Measurements from ENCODE around the gene NAALADL2. TPM values are rescaled to one million over a fixed set of nuclear protein-coding genes. Genes with fewer than 3 reads are reported as not detected.

The NAALADL2 gene
- total RNA-seq, 4 donors from 2014 or later: 0.36 to 9.2 (median 0.63) TPM

DNA sequence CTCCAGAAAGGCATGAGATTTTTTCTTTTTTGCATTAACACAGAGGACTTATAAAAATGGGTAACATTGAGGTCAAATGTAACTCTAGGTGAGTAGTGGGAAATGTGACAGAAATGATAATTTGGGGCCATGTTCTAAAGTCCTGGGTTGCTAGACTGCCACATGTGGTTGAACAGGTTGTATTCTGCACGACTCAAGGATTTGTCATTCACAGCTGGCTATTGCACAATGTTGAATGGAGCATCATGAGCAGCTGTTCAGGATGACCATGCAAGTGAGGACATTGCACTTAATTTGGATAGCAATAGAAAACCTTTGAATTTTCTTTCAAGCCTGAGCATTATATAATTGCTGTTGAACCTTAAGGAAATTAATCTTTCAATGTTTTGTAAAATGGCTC lies 396.6 kb downstream of the NAALADL2 start:
- peak in 1 of 2 donors; percentile 81 for ATAC-seq

DNA sequence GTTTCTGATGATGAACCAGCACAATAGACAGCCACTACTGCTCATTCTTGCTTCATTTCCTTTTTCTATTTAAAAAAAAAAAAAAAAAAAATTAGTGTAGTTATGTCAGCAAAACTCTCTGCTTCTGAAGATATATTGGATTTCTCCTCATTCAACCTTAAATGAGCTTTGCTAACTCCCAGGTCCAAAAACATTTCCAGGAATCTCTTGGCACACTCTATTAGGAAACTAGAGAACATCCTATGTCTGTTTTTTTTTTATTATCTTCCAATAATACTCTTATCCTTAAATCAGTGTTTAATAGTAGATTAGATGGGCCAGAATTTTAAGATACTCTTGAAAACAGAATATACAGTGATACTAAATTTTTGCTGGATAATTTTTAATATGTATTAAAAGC lies 398.0 kb downstream of the NAALADL2 start:
- TF ChIP-seq POLR2A (IDR thresholded peaks at IDR 0.05): no peak
- TF ChIP-seq, protein P1, sequence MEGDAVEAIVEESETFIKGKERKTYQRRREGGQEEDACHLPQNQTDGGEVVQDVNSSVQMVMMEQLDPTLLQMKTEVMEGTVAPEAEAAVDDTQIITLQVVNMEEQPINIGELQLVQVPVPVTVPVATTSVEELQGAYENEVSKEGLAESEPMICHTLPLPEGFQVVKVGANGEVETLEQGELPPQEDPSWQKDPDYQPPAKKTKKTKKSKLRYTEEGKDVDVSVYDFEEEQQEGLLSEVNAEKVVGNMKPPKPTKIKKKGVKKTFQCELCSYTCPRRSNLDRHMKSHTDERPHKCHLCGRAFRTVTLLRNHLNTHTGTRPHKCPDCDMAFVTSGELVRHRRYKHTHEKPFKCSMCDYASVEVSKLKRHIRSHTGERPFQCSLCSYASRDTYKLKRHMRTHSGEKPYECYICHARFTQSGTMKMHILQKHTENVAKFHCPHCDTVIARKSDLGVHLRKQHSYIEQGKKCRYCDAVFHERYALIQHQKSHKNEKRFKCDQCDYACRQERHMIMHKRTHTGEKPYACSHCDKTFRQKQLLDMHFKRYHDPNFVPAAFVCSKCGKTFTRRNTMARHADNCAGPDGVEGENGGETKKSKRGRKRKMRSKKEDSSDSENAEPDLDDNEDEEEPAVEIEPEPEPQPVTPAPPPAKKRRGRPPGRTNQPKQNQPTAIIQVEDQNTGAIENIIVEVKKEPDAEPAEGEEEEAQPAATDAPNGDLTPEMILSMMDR (IDR thresholded peaks at IDR 0.05 in 4 of 5, conservative IDR thresholded peaks at IDR 0.05 in 1 of 5): no peak
- Histone ChIP-seq H3K27ac (no peak overlapping the region), H3K36me3 (no peaks in the 10 kb centered on the region), H3K9me3 (no peaks in the 10 kb centered on the region), H3K27me3 (no peaks in the 10 kb centered on the region), H3K4me3 (no peak overlapping the region), H3K4me1 (no peaks in the 10 kb centered on the region)
- in situ Hi-C loops (cut with MboI; ENCODE audit: low sequenced_read_pairs in 4 of 4): no loop called here
- ATAC-seq (no peak), DNase-seq (no peak)
- intact Hi-C loops (cut with DNase I; ENCODE audit: low total_unique reads): no loop called here

More for the DNA sequence above, 396.6 kb downstream of the NAALADL2 start:
- DNase-seq: peak in 1 of 2 donors; percentile 13
- no peaks in the 10 kb centered on the region for H3K36me3 ChIP-seq
- TF ChIP-seq POLR2A (IDR thresholded peaks at IDR 0.05): no peak
- TF ChIP-seq, protein P1 (IDR thresholded peaks at IDR 0.05 in 4 of 5, conservative IDR thresholded peaks at IDR 0.05 in 1 of 5): no peak
- H3K9me3 ChIP-seq: no peaks in the 10 kb centered on the region
- in situ Hi-C loops (cut with MboI; ENCODE audit: low sequenced_read_pairs in 4 of 4) (no loop called here), intact Hi-C loops (cut with DNase I; ENCODE audit: low total_unique reads) (no loop called here)
- no peak overlapping the region for H3K27ac ChIP-seq
- H3K4me3 ChIP-seq: no peak overlapping the region
- H3K27me3 ChIP-seq: no peaks in the 10 kb centered on the region
- no peaks in the 10 kb centered on the region for H3K4me1 ChIP-seq

DNA sequence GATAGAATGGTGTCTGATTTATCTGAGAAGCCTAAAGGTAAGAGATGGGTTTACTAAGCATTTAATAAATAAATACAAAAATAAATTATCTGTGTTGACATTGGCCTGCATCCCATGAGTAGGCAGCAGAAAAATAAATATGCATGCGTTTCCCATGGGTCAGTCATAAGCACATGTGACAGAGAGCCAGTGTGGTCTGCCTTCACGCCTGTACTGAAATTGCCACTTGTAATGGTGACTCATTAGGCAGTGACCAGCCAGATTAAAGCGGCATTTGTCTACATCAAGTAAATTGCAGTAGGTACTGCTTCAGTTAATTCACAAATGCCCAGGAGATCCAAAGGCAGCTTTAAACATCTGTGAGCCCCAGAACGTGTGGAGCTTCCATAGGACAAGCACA lies 399.6 kb downstream of the NAALADL2 start:
- no peak overlapping the region for H3K27ac ChIP-seq
- no peak for ATAC-seq
- H3K36me3 ChIP-seq: no peaks in the 10 kb centered on the region
- no peak for DNase-seq
- in situ Hi-C loops (cut with MboI; ENCODE audit: low sequenced_read_pairs in 4 of 4): no loop called here
- intact Hi-C loops (cut with DNase I; ENCODE audit: low total_unique reads): no loop called here
- no peaks in the 10 kb centered on the region for H3K9me3 ChIP-seq
- H3K27me3 ChIP-seq: no peaks in the 10 kb centered on the region
- TF ChIP-seq, protein P1 (IDR thresholded peaks at IDR 0.05 in 4 of 5, conservative IDR thresholded peaks at IDR 0.05 in 1 of 5): no peak
- no peak for TF ChIP-seq POLR2A (IDR thresholded peaks at IDR 0.05)
- H3K4me1 ChIP-seq: no peaks in the 10 kb centered on the region
- H3K4me3 ChIP-seq: no peak overlapping the region

DNA sequence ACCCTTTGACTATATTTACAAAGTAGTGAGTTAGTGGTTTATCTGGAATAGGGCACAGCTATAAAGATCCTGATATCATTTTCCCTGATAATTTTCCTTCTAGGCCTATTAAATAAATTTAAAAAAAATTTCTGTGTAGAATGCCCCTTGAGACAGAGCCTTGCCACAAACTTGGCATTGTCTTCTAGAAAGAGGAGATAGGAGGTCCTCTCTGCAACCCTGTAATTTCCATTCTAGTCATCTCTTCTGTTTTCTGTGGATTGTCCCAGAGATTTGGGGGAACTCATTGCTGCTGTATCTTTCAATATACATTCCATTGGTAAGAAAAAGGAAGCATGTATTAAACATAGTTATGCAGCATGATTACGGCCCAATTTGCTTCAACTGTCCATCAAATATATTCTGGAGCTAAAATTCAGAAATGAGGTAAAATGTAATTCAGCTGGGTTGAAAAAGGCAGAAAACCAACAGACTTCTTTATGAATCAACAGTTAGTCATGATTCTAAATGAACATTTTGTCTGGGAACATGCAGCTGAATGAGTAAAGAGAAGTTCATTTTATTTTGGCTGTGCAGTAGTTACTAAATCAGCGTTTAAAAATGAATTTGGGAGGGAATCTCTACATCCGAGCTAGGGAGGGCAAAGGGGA lies 401.1 kb downstream of the NAALADL2 start:
- TF ChIP-seq, protein P1 (IDR thresholded peaks at IDR 0.05 in 4 of 5, conservative IDR thresholded peaks at IDR 0.05 in 1 of 5): no peak
- TF ChIP-seq POLR2A (IDR thresholded peaks at IDR 0.05): no peak
- Histone ChIP-seq H3K27ac (no peak overlapping the region), H3K4me1 (no peaks in the 10 kb centered on the region), H3K27me3 (no peaks in the 10 kb centered on the region), H3K9me3 (no peaks in the 10 kb centered on the region), H3K4me3 (no peak overlapping the region), H3K36me3 (no peaks in the 10 kb centered on the region)
- in situ Hi-C loops (cut with MboI; ENCODE audit: low sequenced_read_pairs in 4 of 4) (no loop called here), intact Hi-C loops (cut with DNase I; ENCODE audit: low total_unique reads) (no loop called here)
- ATAC-seq: no peak
- no peak for DNase-seq

DNA sequence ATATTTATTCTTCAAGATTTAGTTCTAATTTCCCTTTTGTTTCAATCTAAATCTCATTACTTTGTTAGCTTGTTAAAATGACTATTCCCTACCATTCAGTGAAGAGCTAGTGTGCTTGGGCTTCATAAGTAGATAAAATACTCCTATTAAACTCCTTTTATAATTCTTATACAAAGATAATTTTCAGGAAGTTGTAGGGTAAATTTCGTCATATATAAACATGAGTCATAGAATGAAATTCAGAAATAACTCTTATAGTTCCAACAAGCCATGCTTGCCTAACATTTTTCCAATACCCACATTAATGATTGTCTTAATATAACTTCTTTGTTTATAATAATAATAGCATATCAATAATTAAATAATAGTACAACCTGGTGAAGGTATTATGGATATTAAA lies 407.3 kb downstream of the NAALADL2 start:
- no peaks in the 10 kb centered on the region for H3K4me1 ChIP-seq
- ATAC-seq: no peak
- H3K27ac ChIP-seq: no peak overlapping the region
- no peak overlapping the region for H3K4me3 ChIP-seq
- TF ChIP-seq POLR2A (IDR thresholded peaks at IDR 0.05): no peak
- TF ChIP-seq, protein P1 (IDR thresholded peaks at IDR 0.05 in 4 of 5, conservative IDR thresholded peaks at IDR 0.05 in 1 of 5): no peak
- intact Hi-C loops (cut with DNase I; ENCODE audit: low total_unique reads) (no loop called here), in situ Hi-C loops (cut with MboI; ENCODE audit: low sequenced_read_pairs in 4 of 4) (no loop called here)
- DNase-seq: no peak
- H3K36me3 ChIP-seq: no peaks in the 10 kb centered on the region
- H3K27me3 ChIP-seq: no peaks in the 10 kb centered on the region
- no peaks in the 10 kb centered on the region for H3K9me3 ChIP-seq

Data from gastrocnemius medialis (tissue), 4 donors.